SU-DHL-6 (cell line): ENCODE results near the gene BCAS3.

Source experiments
- EZH2phosphoT487 ChIP-seq: fragments of 200-600 bp; sonication (generic), shearing (Covaris generic); conservative IDR thresholded peaks from 2 replicates; pipeline ENCODE4 v1.6.1; 2018; ENCODE audit warnings: mild to moderate bottlenecking, antibody characterized with exemption, low read length, moderate library complexity, mixed read lengths
- TF ChIP-seq, protein P1 (sequence below): fragments of 200-600 bp; sonication (generic); IDR thresholded peaks from one replicate; pipeline ENCODE4 v1.5.1; 2017; ENCODE audit warnings: antibody characterized with exemption, mild to moderate bottlenecking, low read length, moderate library complexity; ENCODE audit not compliant: insufficient read depth, poor library complexity, severe bottlenecking

DNA sequence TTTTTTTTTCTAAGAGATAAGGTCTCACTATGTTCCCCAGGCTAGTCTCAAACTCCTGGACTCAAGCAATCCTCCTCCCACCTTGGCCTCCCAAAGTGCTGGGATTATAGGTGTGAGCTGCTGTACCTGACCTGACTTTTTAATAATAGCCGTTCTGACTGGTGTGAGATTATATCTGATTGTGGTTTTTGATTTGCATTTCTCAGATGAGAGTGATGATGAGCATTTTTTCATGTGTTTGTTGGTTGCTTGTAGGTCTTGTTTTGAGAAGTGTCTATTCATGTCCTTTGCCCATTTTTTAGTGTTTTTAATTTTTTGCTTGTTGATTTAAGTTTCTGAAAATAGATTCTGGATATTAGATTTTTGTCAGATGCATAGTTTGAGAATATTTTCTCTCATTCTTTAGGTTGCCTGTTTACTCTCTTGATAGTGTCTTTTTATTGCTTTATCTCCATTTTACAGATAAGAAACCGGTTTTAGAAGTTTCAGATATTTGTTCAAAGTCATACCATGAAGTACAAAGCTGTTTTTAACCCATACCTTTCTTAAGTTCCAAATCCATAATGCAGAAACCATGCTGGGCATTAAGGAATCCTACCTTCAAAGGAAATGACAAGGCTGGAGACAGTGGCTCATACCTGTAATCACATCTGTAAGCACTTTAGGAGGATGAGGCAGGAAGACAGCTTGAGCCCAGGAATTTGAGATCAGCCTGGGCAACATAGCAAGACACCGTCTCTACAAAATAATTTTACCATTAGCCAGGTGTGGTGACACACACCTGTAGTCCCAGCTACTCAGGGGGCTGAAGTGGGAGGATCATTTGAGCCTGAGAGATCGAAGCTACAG, 553.5 kb downstream of the BCAS3 start:
- TF ChIP-seq, protein P1, sequence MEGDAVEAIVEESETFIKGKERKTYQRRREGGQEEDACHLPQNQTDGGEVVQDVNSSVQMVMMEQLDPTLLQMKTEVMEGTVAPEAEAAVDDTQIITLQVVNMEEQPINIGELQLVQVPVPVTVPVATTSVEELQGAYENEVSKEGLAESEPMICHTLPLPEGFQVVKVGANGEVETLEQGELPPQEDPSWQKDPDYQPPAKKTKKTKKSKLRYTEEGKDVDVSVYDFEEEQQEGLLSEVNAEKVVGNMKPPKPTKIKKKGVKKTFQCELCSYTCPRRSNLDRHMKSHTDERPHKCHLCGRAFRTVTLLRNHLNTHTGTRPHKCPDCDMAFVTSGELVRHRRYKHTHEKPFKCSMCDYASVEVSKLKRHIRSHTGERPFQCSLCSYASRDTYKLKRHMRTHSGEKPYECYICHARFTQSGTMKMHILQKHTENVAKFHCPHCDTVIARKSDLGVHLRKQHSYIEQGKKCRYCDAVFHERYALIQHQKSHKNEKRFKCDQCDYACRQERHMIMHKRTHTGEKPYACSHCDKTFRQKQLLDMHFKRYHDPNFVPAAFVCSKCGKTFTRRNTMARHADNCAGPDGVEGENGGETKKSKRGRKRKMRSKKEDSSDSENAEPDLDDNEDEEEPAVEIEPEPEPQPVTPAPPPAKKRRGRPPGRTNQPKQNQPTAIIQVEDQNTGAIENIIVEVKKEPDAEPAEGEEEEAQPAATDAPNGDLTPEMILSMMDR, result no peak
- TF ChIP-seq EZH2phosphoT487, result no peak
